ENCODE measurements around the gene LPAR3. TPM values are rescaled to one million over a fixed set of nuclear protein-coding genes. Genes with fewer than 3 reads are reported as not detected.

LPAR3 gene
- total RNA-seq, 1 donor from 2014 or later = 16.2 TPM

DNA sequence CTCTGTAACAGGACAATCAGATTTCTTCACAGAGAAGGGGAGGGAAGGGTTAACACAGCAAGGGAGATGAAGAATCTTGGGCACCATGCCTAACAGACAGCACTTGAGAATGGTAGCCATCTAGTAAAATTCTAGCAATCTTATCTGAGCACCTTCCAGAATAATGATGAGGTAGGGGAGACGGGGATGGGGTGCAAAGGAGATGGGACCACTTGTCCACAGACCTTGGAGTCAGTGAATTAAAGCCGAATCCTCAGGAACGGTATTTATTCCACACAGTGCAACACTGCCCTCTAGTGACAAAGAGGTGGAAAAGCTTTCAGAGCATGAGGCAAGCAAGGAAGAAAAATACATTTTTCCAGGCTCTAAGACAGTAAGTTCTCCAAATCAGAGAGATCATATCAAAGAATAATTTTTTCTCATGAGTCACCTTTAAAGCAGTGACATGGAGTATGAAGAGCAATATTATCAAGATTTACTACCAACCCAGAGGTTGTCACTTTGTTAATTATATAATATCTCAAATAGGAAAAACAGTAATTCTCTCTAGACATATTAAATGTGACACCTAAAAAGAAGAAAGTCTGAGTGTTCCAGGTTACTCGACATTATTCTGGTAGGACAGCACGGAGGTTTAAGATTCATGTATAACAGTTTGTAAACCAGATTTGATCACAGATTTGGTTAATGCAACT, 43.3 kb upstream of the LPAR3 start:
- TF ChIP-seq, protein P1, sequence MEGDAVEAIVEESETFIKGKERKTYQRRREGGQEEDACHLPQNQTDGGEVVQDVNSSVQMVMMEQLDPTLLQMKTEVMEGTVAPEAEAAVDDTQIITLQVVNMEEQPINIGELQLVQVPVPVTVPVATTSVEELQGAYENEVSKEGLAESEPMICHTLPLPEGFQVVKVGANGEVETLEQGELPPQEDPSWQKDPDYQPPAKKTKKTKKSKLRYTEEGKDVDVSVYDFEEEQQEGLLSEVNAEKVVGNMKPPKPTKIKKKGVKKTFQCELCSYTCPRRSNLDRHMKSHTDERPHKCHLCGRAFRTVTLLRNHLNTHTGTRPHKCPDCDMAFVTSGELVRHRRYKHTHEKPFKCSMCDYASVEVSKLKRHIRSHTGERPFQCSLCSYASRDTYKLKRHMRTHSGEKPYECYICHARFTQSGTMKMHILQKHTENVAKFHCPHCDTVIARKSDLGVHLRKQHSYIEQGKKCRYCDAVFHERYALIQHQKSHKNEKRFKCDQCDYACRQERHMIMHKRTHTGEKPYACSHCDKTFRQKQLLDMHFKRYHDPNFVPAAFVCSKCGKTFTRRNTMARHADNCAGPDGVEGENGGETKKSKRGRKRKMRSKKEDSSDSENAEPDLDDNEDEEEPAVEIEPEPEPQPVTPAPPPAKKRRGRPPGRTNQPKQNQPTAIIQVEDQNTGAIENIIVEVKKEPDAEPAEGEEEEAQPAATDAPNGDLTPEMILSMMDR (IDR thresholded peaks at IDR 0.05; ENCODE audit: borderline replicate concordance) = peak; percentile 93

DNA sequence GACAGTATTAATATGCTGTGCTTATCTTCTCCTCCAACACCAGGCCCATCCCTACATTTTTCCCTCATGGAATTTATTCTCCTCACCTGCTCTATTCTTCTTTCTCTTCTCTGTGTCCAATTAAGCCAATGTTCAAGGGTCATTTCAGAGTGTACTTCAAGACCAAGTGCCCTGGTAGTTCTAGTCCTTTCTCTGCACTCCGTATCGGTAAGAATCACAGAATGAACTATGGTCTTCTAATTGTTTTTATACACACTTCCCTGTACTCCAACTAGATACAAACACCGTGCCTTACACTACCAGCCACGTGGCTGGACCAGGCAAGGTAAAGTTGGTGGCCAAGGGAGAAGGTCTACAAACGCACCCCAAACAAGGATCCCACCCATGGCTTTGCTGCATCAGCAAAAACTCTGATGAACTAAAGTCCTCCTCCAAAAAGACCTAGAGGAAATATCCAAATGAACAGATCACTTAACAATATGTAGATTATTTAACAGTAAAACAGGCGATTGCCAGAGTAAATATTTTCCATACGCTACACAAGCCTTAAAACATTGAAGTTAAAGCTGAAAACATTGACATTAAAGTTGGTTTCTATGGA, 40.1 kb upstream of the LPAR3 start:
- H3K4me3 ChIP-seq = no peak overlapping the region
- H3K4me1 ChIP-seq = peaks cover 5% of the 10 kb centered on the region
- H3K27ac ChIP-seq (replicated peaks) = no peak overlapping the region
- H3K36me3 ChIP-seq = no peaks in the 10 kb centered on the region
- DNase-seq = no peak
- H3K9me3 ChIP-seq (replicated peaks) = no peaks in the 10 kb centered on the region
- H3K27me3 ChIP-seq (ENCODE audit: low read depth) = peaks cover 19% of the 10 kb centered on the region
- TF ChIP-seq, protein P1 (IDR thresholded peaks at IDR 0.05; ENCODE audit: borderline replicate concordance) = no peak
- intact Hi-C loops (cut with micrococcal nuclease) = no loop called here

More for the DNA sequence above, 43.3 kb upstream of the LPAR3 start:
- Histone ChIP-seq H3K4me3 (no peak overlapping the region), H3K27ac (replicated peaks) (no peak overlapping the region), H3K9me3 (replicated peaks) (no peaks in the 10 kb centered on the region), H3K36me3 (no peaks in the 10 kb centered on the region), H3K4me1 (peaks cover 5% of the 10 kb centered on the region), H3K27me3 (ENCODE audit: low read depth) (peaks cover 4% of the 10 kb centered on the region)
- no peak for DNase-seq
- intact Hi-C loops (cut with micrococcal nuclease) = no loop called here

DNA sequence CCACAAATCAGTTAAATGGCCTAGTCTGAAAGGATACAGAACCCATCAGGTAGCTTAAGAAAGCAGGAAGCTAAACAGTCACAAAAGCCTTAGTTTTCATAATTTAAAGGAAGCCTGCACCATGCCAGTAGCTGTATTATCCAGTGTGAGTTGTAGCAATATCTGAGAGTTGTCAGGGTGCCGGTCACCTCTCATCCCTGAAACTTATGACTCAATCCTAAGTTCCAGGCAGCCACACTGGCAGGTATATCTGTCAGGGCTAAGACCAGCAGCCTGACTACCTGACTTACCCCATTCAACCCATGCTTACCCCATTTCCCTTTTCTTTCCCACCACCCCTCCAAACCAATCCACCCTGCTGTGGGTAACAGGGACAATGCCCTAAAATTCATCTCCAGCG, 37.8 kb upstream of the LPAR3 start:
- Histone ChIP-seq H3K4me3 (no peak overlapping the region), H3K27ac (replicated peaks) (no peak overlapping the region), H3K9me3 (replicated peaks) (no peaks in the 10 kb centered on the region), H3K36me3 (no peaks in the 10 kb centered on the region), H3K4me1 (peaks cover 2% of the 10 kb centered on the region), H3K27me3 (ENCODE audit: low read depth) (peaks cover 16% of the 10 kb centered on the region)
- no peak for DNase-seq
- intact Hi-C loops (cut with micrococcal nuclease) = no loop called here
- TF ChIP-seq, protein P1 (IDR thresholded peaks at IDR 0.05; ENCODE audit: borderline replicate concordance) = no peak

DNA sequence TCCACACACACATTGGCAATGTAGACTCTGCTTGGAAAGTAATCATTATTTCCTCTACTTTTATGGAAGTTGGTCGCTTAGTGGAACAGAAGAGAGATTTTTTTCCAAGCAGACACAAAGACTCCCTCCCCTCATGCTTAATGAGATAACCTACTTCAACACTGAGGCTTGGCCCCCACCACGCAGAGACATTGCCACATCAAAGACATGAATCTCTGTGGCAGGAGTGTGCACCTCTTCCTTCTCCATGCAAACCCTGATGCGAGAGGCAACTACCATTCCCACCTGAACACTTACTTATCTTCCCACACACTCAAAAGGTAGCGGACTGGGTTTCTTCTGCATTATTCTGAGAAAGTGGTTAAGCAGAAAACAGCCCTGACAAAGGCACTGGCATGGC, 37.3 kb upstream of the LPAR3 start:
- TF ChIP-seq, protein P1 (IDR thresholded peaks at IDR 0.05; ENCODE audit: borderline replicate concordance) = no peak
- H3K27me3 ChIP-seq (ENCODE audit: low read depth) = peaks cover 15% of the 10 kb centered on the region
- no peaks in the 10 kb centered on the region for H3K9me3 ChIP-seq (replicated peaks)
- H3K36me3 ChIP-seq = no peaks in the 10 kb centered on the region
- no peak overlapping the region for H3K4me3 ChIP-seq
- no peak overlapping the region for H3K27ac ChIP-seq (replicated peaks)
- no peaks in the 10 kb centered on the region for H3K4me1 ChIP-seq
- no peak for DNase-seq
- intact Hi-C loops (cut with micrococcal nuclease) = no loop called here

DNA sequence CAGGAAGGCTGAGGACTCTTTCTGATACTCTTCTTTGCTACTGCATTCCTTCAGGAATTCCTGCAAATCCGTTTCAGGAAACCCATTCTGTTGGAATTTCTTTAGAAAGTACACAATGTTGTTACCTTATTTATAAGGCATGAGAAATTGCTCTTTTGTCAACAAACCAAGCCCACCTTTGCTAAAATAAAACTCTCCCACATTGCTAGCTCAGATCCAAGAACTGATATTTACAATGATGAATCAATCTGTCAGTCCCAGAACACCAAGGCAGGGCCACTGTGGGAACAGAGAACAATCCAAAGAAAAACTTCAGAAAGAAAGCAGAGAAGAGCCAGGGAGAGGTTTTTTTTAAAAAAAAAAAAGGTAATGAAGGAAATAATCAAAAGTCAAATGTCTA, 36.6 kb upstream of the LPAR3 start:
- peaks cover 15% of the 10 kb centered on the region for H3K27me3 ChIP-seq (ENCODE audit: low read depth)
- TF ChIP-seq, protein P1 (IDR thresholded peaks at IDR 0.05; ENCODE audit: borderline replicate concordance) = no peak
- no peak overlapping the region for H3K4me3 ChIP-seq
- no peaks in the 10 kb centered on the region for H3K36me3 ChIP-seq
- no peak overlapping the region for H3K27ac ChIP-seq (replicated peaks)
- no peaks in the 10 kb centered on the region for H3K4me1 ChIP-seq
- DNase-seq = no peak
- no peaks in the 10 kb centered on the region for H3K9me3 ChIP-seq (replicated peaks)
- intact Hi-C loops (cut with micrococcal nuclease) = no loop called here

Data from left ventricle myocardium inferior (tissue), 1 donor.